H9 (cell line): ENCODE measurements around the gene SCIN. TPM values are rescaled to one million over a fixed set of nuclear protein-coding genes. Genes with fewer than 3 reads are reported as not detected.

Source experiments
- DNase-seq: peaks from one replicate; pipeline ENCODE4 v3.0.0-alpha.2; 2017
- H2AFZ ChIP-seq: one replicate; pipeline ENCODE4 v1.6.1; 2013; ENCODE audit warnings: mild to moderate bottlenecking, low read length, control low read depth, moderate library complexity
- H2AK5ac ChIP-seq: 2 replicates; pipeline ENCODE4 v1.6.1; 2013; ENCODE audit warnings: low read length, control low read depth, mixed read lengths; ENCODE audit not compliant: insufficient read length
- H2BK120ac ChIP-seq: one replicate; pipeline ENCODE4 v1.6.1; 2013; ENCODE audit warnings: low read depth, mild to moderate bottlenecking, low read length, control low read depth, inconsistent platforms; ENCODE audit not compliant: poor library complexity, severe bottlenecking
- H2BK12ac ChIP-seq: 2 replicates; pipeline ENCODE4 v1.6.1; 2013; ENCODE audit warnings: low read length, control low read depth, mixed read lengths, low read depth; ENCODE audit not compliant: insufficient read length
- H2BK15ac ChIP-seq: 2 replicates; pipeline ENCODE4 v1.6.1; 2013; ENCODE audit warnings: low read depth, low read length, control low read depth
- H2BK20ac ChIP-seq: one replicate; pipeline ENCODE4 v1.6.1; 2013; ENCODE audit warnings: low read depth, mild to moderate bottlenecking, low read length, control low read depth, inconsistent platforms; ENCODE audit not compliant: poor library complexity, severe bottlenecking
- H2BK5ac ChIP-seq: 2 replicates; pipeline ENCODE4 v1.6.1; 2013; ENCODE audit warnings: low read length, control low read depth, mixed read lengths; ENCODE audit not compliant: insufficient read length
- H3K14ac ChIP-seq: 2 replicates; pipeline ENCODE4 v1.6.1; 2013; ENCODE audit warnings: low read length, control low read depth; ENCODE audit not compliant: insufficient read depth
- H3K18ac ChIP-seq: 2 replicates; pipeline ENCODE4 v1.6.1; 2013; ENCODE audit warnings: low read depth, mild to moderate bottlenecking, mixed read lengths, low read length, control low read depth; ENCODE audit not compliant: insufficient read length
- H3K23ac ChIP-seq: 2 replicates; pipeline ENCODE4 v1.6.1; 2013; ENCODE audit warnings: low read length, control low read depth, mixed read lengths, low read depth; ENCODE audit not compliant: insufficient read length
- H3K23me2 ChIP-seq: 2 replicates; pipeline ENCODE4 v1.6.1; 2013; ENCODE audit warnings: low read depth, mild to moderate bottlenecking, mixed read lengths, low read length, control low read depth; ENCODE audit not compliant: insufficient read length, poor library complexity, severe bottlenecking
- H3K27ac ChIP-seq: 2 replicates; pipeline ENCODE4 v1.5.1; 2013; ENCODE audit warnings: low read length, control low read depth, mixed read lengths, low read depth; ENCODE audit not compliant: insufficient read length
- H3K27me3 ChIP-seq: 2 replicates; pipeline ENCODE4 v1.6.1; 2013; ENCODE audit warnings: low read length, control low read depth, inconsistent platforms; ENCODE audit not compliant: insufficient read depth
- H3K4ac ChIP-seq: 2 replicates; pipeline ENCODE4 v1.6.1; 2013; ENCODE audit warnings: low read depth, mild to moderate bottlenecking, control low read depth, inconsistent platforms, low read length, moderate library complexity
- H3K4me1 ChIP-seq: 2 replicates; pipeline ENCODE4 v1.6.1; 2013; ENCODE audit warnings: low read length, control low read depth, inconsistent platforms; ENCODE audit not compliant: insufficient read depth
- H3K4me2 ChIP-seq: 2 replicates; pipeline ENCODE4 v1.6.1; 2013; ENCODE audit warnings: low read length, control low read depth, mixed read lengths; ENCODE audit not compliant: insufficient read length, insufficient read depth
- H3K56ac ChIP-seq: 2 replicates; pipeline ENCODE4 v1.6.1; 2013; ENCODE audit warnings: low read depth, mild to moderate bottlenecking, mixed read lengths, low read length, control low read depth; ENCODE audit not compliant: insufficient read length
- H3K79me1 ChIP-seq: 2 replicates; pipeline ENCODE4 v1.6.1; 2013; ENCODE audit warnings: low read depth, mild to moderate bottlenecking, moderate library complexity, low read length, control low read depth, inconsistent platforms; ENCODE audit not compliant: insufficient read depth, poor library complexity, severe bottlenecking
- H3K79me2 ChIP-seq: 2 replicates; pipeline ENCODE4 v1.6.1; 2013; ENCODE audit warnings: low read length, control low read depth, inconsistent platforms; ENCODE audit not compliant: insufficient read depth
- H3K9ac ChIP-seq: 2 replicates; pipeline ENCODE4 v1.6.1; 2013; ENCODE audit warnings: low read length, control low read depth, mixed read lengths; ENCODE audit not compliant: insufficient read length; ENCODE audit errors: extremely low read depth
- H3K9me3 ChIP-seq: one replicate; pipeline ENCODE4 v1.6.1; 2013; ENCODE audit warnings: low read depth, low read length, inconsistent platforms; ENCODE audit not compliant: control insufficient read depth
- H3T11ph ChIP-seq: one replicate; pipeline ENCODE4 v1.6.1; 2013; ENCODE audit warnings: mild to moderate bottlenecking, low read length, control low read depth, inconsistent platforms
- H4K20me1 ChIP-seq: one replicate; pipeline ENCODE4 v1.6.1; 2013; ENCODE audit not compliant: control insufficient read depth, insufficient read length, insufficient read depth
- H4K5ac ChIP-seq: 2 replicates; pipeline ENCODE4 v1.6.1; 2013; ENCODE audit warnings: low read depth, mild to moderate bottlenecking, mixed read lengths, low read length, control low read depth; ENCODE audit not compliant: insufficient read length
- H4K8ac ChIP-seq: replicated peaks from 2 replicates; pipeline ENCODE4 v1.6.1; 2013; ENCODE audit warnings: low read length, control low read depth, mixed read lengths, low read depth; ENCODE audit not compliant: insufficient read length
- H4K91ac ChIP-seq: 2 replicates; pipeline ENCODE4 v1.6.1; 2013; ENCODE audit warnings: low read depth, mild to moderate bottlenecking, moderate library complexity, mixed read lengths, low read length, control low read depth; ENCODE audit not compliant: insufficient read length
- H3K27ac Mint-ChIP-seq, 3 experiments: 2 replicates in 2 of 3; 3 replicates in 1 of 3; pipeline ENCODE4 v1.8.0; 2020 to 2021; ENCODE audit warnings: mixed read lengths in 3 of 3, mild to moderate bottlenecking in 1 of 3, moderate library complexity in 1 of 3
- H3K27me3 Mint-ChIP-seq: 2 replicates; pipeline ENCODE4 v1.8.0; 2021; ENCODE audit warnings: low read depth, mild to moderate bottlenecking, moderate library complexity, mixed read lengths
- H3K36me3 Mint-ChIP-seq, 3 experiments: 2 replicates in 2 of 3; 3 replicates in 1 of 3; pipeline ENCODE4 v1.8.0; 2020 to 2021; ENCODE audit warnings: low read depth in 3 of 3, mixed read lengths in 3 of 3; ENCODE audit not compliant: insufficient read depth in 1 of 3
- H3K4me1 Mint-ChIP-seq, 2 experiments: 2 replicates each; pipeline ENCODE4 v1.8.0; 2020; ENCODE audit warnings: mixed read lengths in 2 of 2
- H3K4me3 Mint-ChIP-seq, 2 experiments: 2 replicates in 1 of 2; 3 replicates in 1 of 2; pipeline ENCODE4 v1.8.0; 2020 to 2021; ENCODE audit warnings: mild to moderate bottlenecking in 2 of 2, mixed read lengths in 2 of 2, moderate library complexity in 1 of 2
- H3K9me3 Mint-ChIP-seq, 2 experiments: 2 replicates in 1 of 2; 3 replicates in 1 of 2; pipeline ENCODE4 v1.8.0; 2020; ENCODE audit warnings: mild to moderate bottlenecking in 2 of 2, mixed read lengths in 2 of 2, moderate library complexity in 1 of 2
- CTCF ChIP-seq: fragments of 200-600 bp; sonication (generic); conservative IDR thresholded peaks from 3 replicates; pipeline ENCODE4 v1.8.0; 2021; ENCODE audit warnings: antibody characterized with exemption, mild to moderate bottlenecking
- WGBS: extraction: QIAGEN DNeasy Blood & Tissue Kit; methylation state at CpG from one replicate; pipeline ENCODE4 v1.1.7; 2013; ENCODE audit warnings: missing lambda C conversion rate, low lambda C conversion rate, mixed read lengths; ENCODE audit not compliant: insufficient read length; ENCODE audit errors: extremely low coverage; 5-methylcytosine and 5-hydroxymethylcytosine counted together
- total RNA-seq: library from RNA; stranded (reverse); gene quantifications from 2 replicates; pipeline ENCODE4 v1.2.1, GENCODE V29; 2021

Gene SCIN
- total RNA-seq, 1 experiment from 2014 or later: 0.44 TPM

DNA sequence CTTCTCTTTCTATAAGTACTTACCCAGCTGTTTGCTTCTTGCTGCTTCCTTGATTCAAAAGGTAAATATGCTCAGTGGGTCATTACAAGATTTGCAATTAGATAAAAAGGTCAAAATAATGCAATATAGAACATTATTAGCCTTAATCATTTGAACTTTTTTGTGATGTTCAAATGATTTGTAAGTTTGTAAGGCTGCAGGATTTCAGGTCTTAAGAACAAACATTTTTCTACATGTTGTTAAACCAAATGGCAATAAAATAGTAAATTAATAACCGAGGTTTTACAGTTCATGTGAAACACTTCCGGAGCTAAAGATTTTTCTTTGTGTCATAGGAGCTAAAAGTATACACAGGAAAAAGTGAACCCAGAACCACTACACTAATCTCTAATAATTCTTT, 16.2 kb upstream of the SCIN start:
- no peak overlapping the region for H3K56ac ChIP-seq
- H3K27ac ChIP-seq: no peak overlapping the region
- H3K9ac ChIP-seq: no peak overlapping the region
- no peak overlapping the region for H4K91ac ChIP-seq
- H3K9me3 ChIP-seq: no peaks in the 10 kb centered on the region
- H3K14ac ChIP-seq: no peak overlapping the region
- Mint-ChIP-seq H3K4me1 (peaks cover 9 to 11% of the 10 kb centered on the region in 2 experiments), H3K9me3 (peaks cover 4% of the 10 kb centered on the region in 2 experiments; a peak in 4 of 5 replicates), H3K27ac (no peak overlapping the region), H3K27me3 (no peaks in the 10 kb centered on the region), H3K36me3 (peaks cover 0 to 9% (median 5%) of the 10 kb centered on the region in 3 experiments; a peak in 4 of 7 replicates), H3K4me3 (no peak overlapping the region)
- H4K5ac ChIP-seq: no peak overlapping the region
- H3K4me2 ChIP-seq: no peak overlapping the region
- no peak overlapping the region for H2BK5ac ChIP-seq
- H3K4me1 ChIP-seq: no peaks in the 10 kb centered on the region
- H4K8ac ChIP-seq: no peak overlapping the region
- H3K18ac ChIP-seq: no peak overlapping the region
- H3K4ac ChIP-seq: no peak overlapping the region
- no peak for TF ChIP-seq CTCF
- WGBS: no CpG with 5 or more reads among the region's 2 CpGs
- no peak overlapping the region for H2AFZ ChIP-seq
- no peak overlapping the region for H3T11ph ChIP-seq
- no peaks in the 10 kb centered on the region for H3K27me3 ChIP-seq
- no peaks in the 10 kb centered on the region for H3K79me1 ChIP-seq
- no peak for DNase-seq
- H2BK120ac ChIP-seq: no peak overlapping the region
- no peak overlapping the region for H2BK12ac ChIP-seq
- no peak overlapping the region for H2BK15ac ChIP-seq
- H3K79me2 ChIP-seq: no peaks in the 10 kb centered on the region
- no peak overlapping the region for H3K23ac ChIP-seq
- H3K23me2 ChIP-seq: no peaks in the 10 kb centered on the region
- no peak overlapping the region for H2BK20ac ChIP-seq
- H2AK5ac ChIP-seq: no peak overlapping the region
- no peaks in the 10 kb centered on the region for H4K20me1 ChIP-seq
